HG02943 (cell line): ENCODE data around the gene EPHA5.

ENCODE experiments used
- ATAC-seq: cut with Tn5 transposase; IDR thresholded peaks from one replicate; pipeline ENCODE4 v1.9.1; 2021; ENCODE audit warnings: mild to moderate bottlenecking, low read depth, moderate library complexity; ENCODE audit not compliant: unreplicated experiment

Gene EPHA5

GRCh38 chr4:65508168-65508567, 162.1 kb downstream of the EPHA5 start:
- no peak for ATAC-seq

GRCh38 chr4:65502131-65502701, 168.1 kb downstream of the EPHA5 start:
- ATAC-seq = no peak

DNA sequence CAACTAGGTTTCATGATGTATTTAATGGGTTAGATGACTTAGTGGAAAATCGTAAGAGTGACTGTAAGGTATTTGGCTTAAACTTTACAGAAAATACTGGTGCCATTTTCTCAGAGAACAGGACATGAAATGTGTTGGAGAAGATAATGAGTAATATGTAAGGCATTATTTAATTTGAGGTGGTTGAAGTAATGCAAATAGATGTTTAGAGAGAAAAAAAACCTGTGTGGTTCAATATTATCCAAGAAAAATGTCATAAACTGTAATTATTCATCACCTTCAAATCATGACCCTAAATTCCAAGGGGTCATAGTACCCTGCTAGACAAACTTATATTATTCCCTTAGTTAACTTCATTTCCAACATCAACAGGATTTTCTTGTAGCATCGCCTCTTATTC, 171.7 kb downstream of the EPHA5 start:
- ATAC-seq = no peak

GRCh38 chr4:65495439-65495838, 174.8 kb downstream of the EPHA5 start:
- no peak for ATAC-seq

- ATAC-seq = no peak
These were observed 187.9 kb downstream of the EPHA5 start for GRCh38 chr4:65482410-65482809.

GRCh38 chr4:65472531-65472930, 197.8 kb downstream of the EPHA5 start:
- ATAC-seq = no peak

GRCh38 chr4:65467068-65467680, 203.1 kb downstream of the EPHA5 start:
- no peak for ATAC-seq

DNA sequence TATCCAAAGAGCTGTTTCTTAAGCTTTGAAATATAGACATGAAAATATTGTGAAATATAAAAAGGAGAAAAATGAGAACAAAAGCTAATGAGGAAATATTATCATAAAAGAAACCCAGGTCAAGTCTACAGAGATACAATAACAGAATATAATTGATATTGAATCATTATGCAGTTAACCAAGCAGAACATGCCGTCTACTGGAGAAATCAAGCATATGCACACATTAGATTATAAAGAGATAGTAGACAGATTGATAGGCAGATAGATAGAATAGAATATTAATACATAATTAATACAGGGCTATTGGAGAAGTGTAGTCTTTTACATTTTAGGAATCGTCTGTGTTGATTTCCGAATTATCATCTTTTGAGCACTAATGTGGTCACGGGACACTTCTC, 208.5 kb downstream of the EPHA5 start:
- ATAC-seq = no peak

- no peak for ATAC-seq
These were observed 213.3 kb downstream of the EPHA5 start for GRCh38 chr4:65457011-65457410.

DNA sequence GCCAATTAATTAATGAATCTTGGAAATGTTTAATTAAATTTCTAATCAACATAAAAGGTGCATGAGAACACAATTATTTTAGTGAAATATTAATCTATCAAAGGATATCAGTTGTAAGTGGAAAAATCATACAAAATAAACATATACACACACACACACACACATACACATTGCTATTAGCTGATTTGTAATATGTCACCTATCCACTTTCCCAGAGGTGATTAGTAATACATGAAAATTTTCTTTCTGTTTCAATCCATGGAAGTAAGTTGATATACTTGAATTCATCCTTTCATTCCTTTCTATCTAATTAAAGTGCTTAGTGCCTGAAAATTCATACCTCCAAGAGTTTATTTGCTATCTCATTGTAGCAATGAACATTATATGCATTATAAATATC, 213.7 kb downstream of the EPHA5 start:
- ATAC-seq = no peak

- ATAC-seq = no peak
These were observed 216.9 kb downstream of the EPHA5 start for GRCh38 chr4:65453398-65453797.

DNA sequence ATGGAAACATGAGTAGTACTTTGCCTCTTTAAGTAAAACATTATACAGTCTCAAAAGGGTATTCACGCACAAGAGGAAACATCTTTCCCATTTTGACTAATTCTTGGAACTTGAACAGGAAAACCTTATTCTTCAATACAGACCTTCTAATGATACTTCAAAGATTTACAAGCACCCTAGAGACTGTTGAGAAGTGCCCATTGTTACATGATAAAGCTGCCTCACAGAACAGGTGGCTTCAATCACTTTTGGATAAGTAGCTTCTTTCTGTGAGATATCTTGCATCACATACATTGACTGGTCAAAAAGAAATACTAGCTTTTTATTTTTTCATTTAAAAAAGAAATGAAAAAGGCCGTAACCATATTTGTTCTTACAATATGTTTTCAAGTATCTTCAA, 219.4 kb downstream of the EPHA5 start:
- no peak for ATAC-seq

GRCh38 chr4:65437102-65437501, 233.2 kb downstream of the EPHA5 start:
- ATAC-seq = no peak

- ATAC-seq = no peak
These were observed 248.2 kb downstream of the EPHA5 start for GRCh38 chr4:65422109-65422508.

DNA sequence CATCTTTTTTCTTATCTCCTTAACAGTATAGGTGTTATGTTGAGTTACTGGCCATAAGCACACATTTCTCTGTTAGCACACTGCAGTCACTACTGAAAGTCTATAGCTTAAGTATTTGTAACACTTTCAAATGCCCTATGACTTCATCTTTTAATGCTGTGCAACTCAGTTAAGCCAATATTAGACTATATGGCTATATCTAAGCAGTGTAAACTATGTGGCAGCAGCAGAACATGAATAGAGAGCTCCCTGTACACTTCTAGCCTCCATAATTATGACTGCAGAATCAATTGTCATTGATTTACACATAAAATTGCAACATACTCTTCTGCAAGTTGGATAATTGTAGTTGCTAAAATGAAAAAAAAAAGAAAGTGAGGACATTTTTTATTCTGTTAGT, 250.3 kb downstream of the EPHA5 start:
- no peak for ATAC-seq

GRCh38 chr4:65416891-65417290, 253.4 kb downstream of the EPHA5 start:
- no peak for ATAC-seq

DNA sequence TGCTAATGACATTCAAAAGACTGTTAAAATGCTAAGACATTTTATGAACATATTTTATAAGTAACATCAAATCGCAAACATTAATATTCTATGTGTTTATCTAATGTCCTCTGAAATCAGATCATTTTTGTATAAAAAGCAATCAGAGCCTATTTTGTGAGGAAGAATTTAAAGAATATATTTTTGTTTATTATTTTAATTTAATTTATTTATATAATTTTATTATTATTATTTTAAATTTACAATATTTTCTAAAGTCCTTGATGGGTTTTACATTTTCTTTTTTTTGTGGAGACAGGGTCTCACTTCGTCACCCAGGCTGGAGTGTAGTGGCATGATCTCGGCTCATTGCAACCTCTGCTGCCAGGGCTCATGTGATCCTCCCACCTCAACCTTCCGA, 262.8 kb downstream of the EPHA5 start:
- ATAC-seq = no peak

GRCh38 chr4:65401083-65401482, 269.2 kb downstream of the EPHA5 start:
- no peak for ATAC-seq

GRCh38 chr4:65399084-65399483, 271.2 kb downstream of the EPHA5 start:
- no peak for ATAC-seq

DNA sequence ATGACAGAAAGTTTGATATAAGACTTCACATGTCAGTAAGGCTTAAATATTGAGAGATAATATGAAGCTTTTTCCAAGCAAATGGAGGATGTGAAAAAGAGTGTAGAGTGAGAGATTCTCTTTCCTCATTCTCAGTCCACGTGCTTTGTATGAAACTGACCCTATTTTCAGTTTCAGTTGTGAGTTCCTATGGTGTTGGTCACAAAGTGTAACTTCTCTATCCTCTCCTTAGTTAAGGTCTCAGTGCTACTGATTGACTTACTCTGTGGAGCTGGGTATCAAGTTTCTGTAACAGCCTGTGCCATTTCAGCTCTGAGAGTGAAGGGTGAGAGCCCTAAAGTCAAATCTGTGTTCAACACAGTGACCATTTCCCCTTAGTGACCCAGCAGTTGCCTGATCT, 277.2 kb downstream of the EPHA5 start:
- no peak for ATAC-seq

DNA sequence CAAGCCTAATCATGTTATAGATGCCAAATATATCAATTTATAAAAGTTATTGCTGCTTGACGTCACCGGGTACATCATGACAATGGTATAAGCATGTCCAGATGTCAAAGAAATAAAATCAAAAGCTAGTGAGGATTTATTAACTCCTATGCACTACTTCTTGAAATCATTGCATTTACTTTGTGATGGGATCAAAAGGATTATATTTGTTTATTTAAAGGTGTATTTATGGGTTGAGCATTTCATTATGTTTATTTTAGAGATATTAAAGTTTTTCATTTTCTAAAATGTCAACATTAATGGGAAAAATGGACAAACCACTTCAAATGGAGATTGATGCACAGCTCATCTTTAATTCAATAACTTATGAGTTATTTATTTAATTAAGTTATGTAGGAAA, 277.8 kb downstream of the EPHA5 start:
- ATAC-seq = no peak

DNA sequence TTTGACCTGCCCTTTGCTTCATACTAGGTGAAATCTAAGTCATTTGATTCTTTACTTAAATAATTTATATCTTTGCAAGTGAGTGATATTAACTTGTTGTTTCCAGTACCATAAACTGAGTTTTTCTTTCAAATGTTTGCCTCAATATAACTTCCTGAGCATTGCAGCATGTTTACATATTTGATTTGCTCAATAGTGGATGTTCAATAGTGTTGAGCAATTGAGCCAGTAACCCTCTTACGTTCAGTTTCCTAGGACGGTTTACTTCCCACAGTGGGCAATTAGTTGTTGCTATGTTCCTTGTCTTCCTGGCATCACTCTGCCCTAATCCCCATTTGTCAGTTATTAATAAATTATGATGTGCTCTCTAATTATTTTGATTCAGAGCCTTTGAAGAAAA, 278.5 kb downstream of the EPHA5 start:
- ATAC-seq = no peak

GRCh38 chr4:65391382-65391781, 278.9 kb downstream of the EPHA5 start:
- no peak for ATAC-seq
